ENCODE results near the gene ARL6IP4. TPM values are rescaled to one million over a fixed set of nuclear protein-coding genes. Genes with fewer than 3 reads are reported as not detected.

The ARL6IP4 gene
- total RNA-seq, 2 experiments from 2014 or later = 140 to 142 TPM

DNA sequence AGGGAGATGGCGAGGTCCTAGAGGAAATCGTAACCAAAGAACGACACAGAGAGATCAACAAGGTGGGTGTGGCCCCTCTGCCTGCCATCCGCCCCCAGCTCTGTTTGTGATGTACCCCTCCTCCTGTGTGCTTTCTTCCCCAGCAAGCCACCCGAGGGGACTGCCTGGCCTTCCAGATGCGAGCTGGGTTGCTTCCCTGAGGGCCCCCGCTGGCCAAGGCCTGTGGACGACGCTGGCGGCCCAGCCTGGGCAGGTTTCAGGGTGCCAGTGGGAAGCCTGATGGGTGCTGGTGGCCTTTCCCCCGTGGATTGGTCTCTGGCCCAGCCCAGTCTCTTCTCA lies 2.0 kb downstream of the ARL6IP4 start:
- Mint-ChIP-seq H3K4me3 (peak overlapping the region; percentile 94), H3K36me3 (ENCODE audit: low read depth) (peaks cover 38% of the 10 kb centered on the region), H3K27ac (peak overlapping the region; percentile 92), H3K9me3 (no peaks in the 10 kb centered on the region), H3K27me3 (no peaks in the 10 kb centered on the region), H3K4me1 (ENCODE audit: low read depth) (peaks cover 44% of the 10 kb centered on the region)
- intact Hi-C loops (cut with DNase I, micrococcal nuclease) = no loop called here
- ChIA-PET POLR2A (interaction anchor here (0.7 to 1.5 kb wide), 6 partner anchors 7 to 756 kb away, joined by 3 to 15 read pairs (median 3); partner anchors contain the start of genes DIABLO, MPHOSPH9, MTRFR and OGFOD2), CTCF (no interaction called here)
- peaks cover 37% of the 10 kb centered on the region for H3K36me3 ChIP-seq (ENCODE audit: insufficient read depth, low read length)
- peaks cover 70% of the 10 kb centered on the region for H3K4me1 ChIP-seq (ENCODE audit: insufficient read depth, low read length)
- H3K9me3 ChIP-seq (ENCODE audit: control insufficient read depth in 1 of 2, insufficient read depth in 1 of 2, low read length in 2 of 2) = no peaks in the 10 kb centered on the region
- peak overlapping the region; percentile 68 for H3K27ac ChIP-seq (ENCODE audit: low read depth in 1 of 2, low read length in 2 of 2)
- DNase-seq = no peak
- H3K4me3 ChIP-seq (ENCODE audit: low read length) = peak overlapping the region; percentile 82
- no peaks in the 10 kb centered on the region for H3K27me3 ChIP-seq (ENCODE audit: control insufficient read depth in 1 of 2, insufficient read depth in 2 of 2, low read length in 2 of 2)
- ATAC-seq (ENCODE audit: poor library complexity) = no peak
- TF ChIP-seq, protein P1, sequence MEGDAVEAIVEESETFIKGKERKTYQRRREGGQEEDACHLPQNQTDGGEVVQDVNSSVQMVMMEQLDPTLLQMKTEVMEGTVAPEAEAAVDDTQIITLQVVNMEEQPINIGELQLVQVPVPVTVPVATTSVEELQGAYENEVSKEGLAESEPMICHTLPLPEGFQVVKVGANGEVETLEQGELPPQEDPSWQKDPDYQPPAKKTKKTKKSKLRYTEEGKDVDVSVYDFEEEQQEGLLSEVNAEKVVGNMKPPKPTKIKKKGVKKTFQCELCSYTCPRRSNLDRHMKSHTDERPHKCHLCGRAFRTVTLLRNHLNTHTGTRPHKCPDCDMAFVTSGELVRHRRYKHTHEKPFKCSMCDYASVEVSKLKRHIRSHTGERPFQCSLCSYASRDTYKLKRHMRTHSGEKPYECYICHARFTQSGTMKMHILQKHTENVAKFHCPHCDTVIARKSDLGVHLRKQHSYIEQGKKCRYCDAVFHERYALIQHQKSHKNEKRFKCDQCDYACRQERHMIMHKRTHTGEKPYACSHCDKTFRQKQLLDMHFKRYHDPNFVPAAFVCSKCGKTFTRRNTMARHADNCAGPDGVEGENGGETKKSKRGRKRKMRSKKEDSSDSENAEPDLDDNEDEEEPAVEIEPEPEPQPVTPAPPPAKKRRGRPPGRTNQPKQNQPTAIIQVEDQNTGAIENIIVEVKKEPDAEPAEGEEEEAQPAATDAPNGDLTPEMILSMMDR (IDR thresholded peaks at IDR 0.05) = no peak

DNA sequence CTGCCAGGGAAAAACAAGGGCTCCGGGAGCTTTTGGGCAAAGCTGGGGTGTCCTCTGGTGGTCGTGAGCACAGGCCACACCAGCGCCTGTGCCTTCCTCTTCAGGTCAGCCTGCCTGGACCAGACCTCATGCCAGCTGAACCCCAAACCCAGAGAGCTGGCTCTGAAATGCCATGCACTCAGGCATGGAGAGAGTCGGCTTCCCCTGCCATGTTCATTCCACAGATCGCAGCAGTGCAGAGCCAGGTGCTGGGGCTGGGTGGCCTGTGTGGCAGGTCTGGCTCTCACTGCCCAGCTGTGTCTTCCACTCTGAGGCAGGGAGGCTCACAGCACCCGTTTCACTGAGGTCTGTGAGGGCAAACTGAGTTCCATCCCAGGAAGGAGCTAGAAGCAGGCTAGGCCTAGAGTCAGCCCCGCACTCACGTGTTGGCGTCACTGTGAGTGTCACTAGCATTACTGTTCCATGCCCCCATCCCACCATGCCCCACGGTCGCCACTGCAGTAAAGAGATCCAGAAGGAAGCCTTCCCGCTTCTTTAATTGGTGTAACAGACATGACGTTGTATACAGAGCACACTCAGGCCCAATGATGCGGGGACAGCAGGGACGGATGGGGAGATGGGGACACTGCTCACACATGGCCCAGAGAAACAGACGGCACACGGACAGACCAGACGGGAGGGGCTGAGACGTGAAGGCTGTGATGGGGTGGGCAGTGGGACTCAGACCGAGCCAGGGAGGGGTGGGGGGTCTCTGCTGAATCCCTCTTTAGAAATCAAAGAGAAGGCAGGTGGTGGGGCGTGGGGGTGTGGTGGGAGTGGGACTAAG lies 2.7 kb downstream of the ARL6IP4 start:
- H3K9me3 Mint-ChIP-seq = no peaks in the 10 kb centered on the region
- Histone ChIP-seq H3K4me3 (ENCODE audit: low read length) (no peak overlapping the region), H3K36me3 (ENCODE audit: insufficient read depth, low read length) (peaks cover 36% of the 10 kb centered on the region), H3K4me1 (ENCODE audit: insufficient read depth, low read length) (peaks cover 63% of the 10 kb centered on the region), H3K27me3 (ENCODE audit: control insufficient read depth in 1 of 2, insufficient read depth in 2 of 2, low read length in 2 of 2) (no peaks in the 10 kb centered on the region), H3K9me3 (ENCODE audit: control insufficient read depth in 1 of 2, insufficient read depth in 1 of 2, low read length in 2 of 2) (no peaks in the 10 kb centered on the region), H3K27ac (ENCODE audit: low read depth in 1 of 2, low read length in 2 of 2) (peak overlapping the region; percentile 68)
- H3K27ac Mint-ChIP-seq = peak overlapping the region; percentile 92
- peaks cover 44% of the 10 kb centered on the region for H3K4me1 Mint-ChIP-seq (ENCODE audit: low read depth)
- DNase-seq (no peak), ATAC-seq (ENCODE audit: poor library complexity) (no peak)
- peaks cover 43% of the 10 kb centered on the region for H3K36me3 Mint-ChIP-seq (ENCODE audit: low read depth)
- intact Hi-C loops (cut with DNase I, micrococcal nuclease) = no loop called here
- peak overlapping the region; percentile 94 for H3K4me3 Mint-ChIP-seq
- ChIA-PET CTCF (no interaction called here), POLR2A (interaction anchor here (0.6 to 1.2 kb wide), 5 partner anchors 8 to 757 kb away, joined by 3 read pairs; partner anchors contain the start of genes DIABLO, MPHOSPH9 and OGFOD2)
- no peaks in the 10 kb centered on the region for H3K27me3 Mint-ChIP-seq
- TF ChIP-seq, protein P1 (IDR thresholded peaks at IDR 0.05) = no peak

DNA sequence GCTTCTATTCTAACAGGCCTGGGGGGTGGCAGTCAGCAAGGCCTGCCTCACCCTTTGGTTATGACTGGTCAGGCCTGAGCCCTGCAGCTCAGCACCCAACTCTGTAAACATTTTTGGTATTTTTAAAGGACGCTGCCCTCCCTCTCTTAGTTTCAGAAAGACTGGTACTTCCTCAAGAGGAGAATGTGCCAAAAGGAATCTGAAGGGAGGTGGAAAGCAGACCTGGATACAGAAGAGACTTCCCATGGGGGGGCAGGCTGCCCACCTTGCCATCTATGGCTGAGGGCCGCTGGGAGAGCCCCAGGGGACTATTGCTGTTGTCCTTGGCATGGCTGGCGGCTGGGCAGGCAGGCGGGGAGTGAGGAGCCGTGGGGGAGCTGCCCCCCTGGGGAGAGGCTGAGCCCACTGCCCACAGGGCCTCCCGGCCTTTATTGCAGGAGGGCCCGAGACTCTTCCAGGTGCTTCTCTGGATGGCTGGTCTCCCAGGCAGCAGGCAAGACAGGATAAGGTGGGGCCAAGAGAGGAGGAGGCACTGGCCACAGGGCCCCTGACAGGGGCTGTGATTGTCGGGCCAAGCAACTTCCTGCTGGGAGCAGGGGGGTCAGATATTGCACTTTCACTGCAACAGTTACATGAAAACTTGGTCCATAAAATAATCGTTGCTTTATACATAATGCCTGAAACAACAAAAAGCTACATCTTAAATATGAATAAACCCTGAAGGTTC lies 3.5 kb downstream of the ARL6IP4 start:
- Histone ChIP-seq H3K27me3 (ENCODE audit: control insufficient read depth in 1 of 2, insufficient read depth in 2 of 2, low read length in 2 of 2) (no peaks in the 10 kb centered on the region), H3K4me3 (ENCODE audit: low read length) (no peak overlapping the region), H3K36me3 (ENCODE audit: insufficient read depth, low read length) (peaks cover 38% of the 10 kb centered on the region), H3K4me1 (ENCODE audit: insufficient read depth, low read length) (peaks cover 56% of the 10 kb centered on the region), H3K27ac (ENCODE audit: low read depth in 1 of 2, low read length in 2 of 2) (peak overlapping the region in 1 of 2 donors; percentile 68), H3K9me3 (ENCODE audit: control insufficient read depth in 1 of 2, insufficient read depth in 1 of 2, low read length in 2 of 2) (no peaks in the 10 kb centered on the region)
- intact Hi-C loops (cut with DNase I, micrococcal nuclease) = no loop called here
- ChIA-PET CTCF (interaction anchor here (0.5 kb wide), 1 partner anchor 34 kb away, joined by 3 read pairs; no protein-coding TSS in a partner anchor), POLR2A (interaction anchor here (0.6 to 1.2 kb wide), 4 partner anchors 8 to 249 kb away, joined by 3 to 4 read pairs (median 4); partner anchors contain the start of genes MPHOSPH9 and OGFOD2)
- Mint-ChIP-seq H3K36me3 (ENCODE audit: low read depth) (peaks cover 47% of the 10 kb centered on the region), H3K27ac (peak overlapping the region; percentile 92), H3K4me1 (ENCODE audit: low read depth) (peaks cover 44% of the 10 kb centered on the region), H3K4me3 (peak overlapping the region; percentile 72), H3K27me3 (no peaks in the 10 kb centered on the region), H3K9me3 (no peaks in the 10 kb centered on the region)
- no peak for ATAC-seq (ENCODE audit: poor library complexity)
- TF ChIP-seq, protein P1 (IDR thresholded peaks at IDR 0.05) = no peak
- DNase-seq = no peak
